ENCODE measurements around the gene PTGER2. TPM values are rescaled to one million over a fixed set of nuclear protein-coding genes. Genes with fewer than 3 reads are reported as not detected.

The PTGER2 gene
- total RNA-seq, 6 experiments from 2014 or later: 0.28 to 0.73 (median 0.37) TPM

DNA sequence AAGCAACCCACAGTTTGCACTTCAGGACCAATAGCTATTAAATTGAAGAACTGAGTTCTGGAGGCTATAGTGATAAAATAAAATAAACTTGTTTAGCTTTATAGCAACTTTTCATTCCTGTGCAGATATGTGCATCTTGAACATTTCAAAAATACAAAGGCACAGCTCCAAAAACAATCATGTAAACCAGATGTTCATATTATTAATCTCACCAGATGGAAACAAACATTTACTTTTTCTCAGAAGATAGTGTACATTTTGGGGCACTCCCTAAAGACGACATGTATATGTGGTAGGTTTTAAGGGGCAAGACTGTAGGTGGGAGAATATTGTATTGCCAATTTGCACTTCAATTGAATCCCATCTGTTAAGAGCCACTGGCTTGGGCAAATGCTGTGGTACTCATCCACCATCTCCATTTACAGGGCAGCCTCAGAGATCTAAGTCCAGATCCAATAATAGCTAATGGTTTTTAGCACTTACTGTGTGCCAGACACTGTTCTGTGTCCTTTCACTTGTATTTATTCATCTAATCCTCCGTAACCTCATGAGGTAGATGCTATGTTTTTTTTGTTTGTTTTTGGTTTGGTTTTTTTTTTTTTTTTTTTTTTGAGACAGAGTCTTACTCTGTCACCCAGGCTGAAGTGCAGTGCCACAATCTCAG lies 49.1 kb downstream of the PTGER2 start:
- Mint-ChIP-seq H3K36me3 (ENCODE audit: low read depth) (no peaks in the 10 kb centered on the region), H3K4me3 (no peak overlapping the region), H3K9me3 (no peaks in the 10 kb centered on the region), H3K4me1 (ENCODE audit: low read depth) (peaks cover 10% of the 10 kb centered on the region; the same call in 1 of the 2 replicates), H3K27me3 (ENCODE audit: insufficient read depth) (no peaks in the 10 kb centered on the region; the same call in 1 of the 2 replicates), H3K27ac (no peak overlapping the region)
- no peak for DNase-seq
- TF ChIP-seq, protein P1, sequence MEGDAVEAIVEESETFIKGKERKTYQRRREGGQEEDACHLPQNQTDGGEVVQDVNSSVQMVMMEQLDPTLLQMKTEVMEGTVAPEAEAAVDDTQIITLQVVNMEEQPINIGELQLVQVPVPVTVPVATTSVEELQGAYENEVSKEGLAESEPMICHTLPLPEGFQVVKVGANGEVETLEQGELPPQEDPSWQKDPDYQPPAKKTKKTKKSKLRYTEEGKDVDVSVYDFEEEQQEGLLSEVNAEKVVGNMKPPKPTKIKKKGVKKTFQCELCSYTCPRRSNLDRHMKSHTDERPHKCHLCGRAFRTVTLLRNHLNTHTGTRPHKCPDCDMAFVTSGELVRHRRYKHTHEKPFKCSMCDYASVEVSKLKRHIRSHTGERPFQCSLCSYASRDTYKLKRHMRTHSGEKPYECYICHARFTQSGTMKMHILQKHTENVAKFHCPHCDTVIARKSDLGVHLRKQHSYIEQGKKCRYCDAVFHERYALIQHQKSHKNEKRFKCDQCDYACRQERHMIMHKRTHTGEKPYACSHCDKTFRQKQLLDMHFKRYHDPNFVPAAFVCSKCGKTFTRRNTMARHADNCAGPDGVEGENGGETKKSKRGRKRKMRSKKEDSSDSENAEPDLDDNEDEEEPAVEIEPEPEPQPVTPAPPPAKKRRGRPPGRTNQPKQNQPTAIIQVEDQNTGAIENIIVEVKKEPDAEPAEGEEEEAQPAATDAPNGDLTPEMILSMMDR (IDR thresholded peaks at IDR 0.05): no peak

DNA sequence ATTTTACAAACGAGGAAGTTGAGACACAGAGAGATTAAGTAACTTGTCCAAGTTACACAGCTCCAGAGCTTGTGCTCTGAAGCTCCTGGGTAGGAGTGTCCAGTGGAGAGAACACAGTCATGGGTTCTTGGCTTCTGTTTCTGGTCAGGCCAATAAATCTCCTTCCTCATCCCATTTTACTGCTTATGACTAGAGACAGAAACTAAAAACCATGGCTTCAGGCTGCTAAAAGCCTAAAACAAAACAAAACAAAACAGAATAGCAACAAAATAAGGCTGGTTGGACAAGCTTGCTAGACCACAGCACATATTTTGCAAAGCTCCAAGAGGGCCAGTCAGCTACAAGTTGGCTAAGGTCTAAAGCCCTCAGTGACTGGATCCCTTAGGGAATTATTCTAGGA lies 49.8 kb downstream of the PTGER2 start:
- DNase-seq: no peak
- Mint-ChIP-seq H3K27me3 (ENCODE audit: insufficient read depth) (no peaks in the 10 kb centered on the region; the same call in 1 of the 2 replicates), H3K4me1 (ENCODE audit: low read depth) (peaks cover 10% of the 10 kb centered on the region; the same call in 1 of the 2 replicates), H3K36me3 (ENCODE audit: low read depth) (no peaks in the 10 kb centered on the region), H3K27ac (no peak overlapping the region), H3K4me3 (no peak overlapping the region), H3K9me3 (no peaks in the 10 kb centered on the region)
- TF ChIP-seq, protein P1 (IDR thresholded peaks at IDR 0.05): no peak

DNA sequence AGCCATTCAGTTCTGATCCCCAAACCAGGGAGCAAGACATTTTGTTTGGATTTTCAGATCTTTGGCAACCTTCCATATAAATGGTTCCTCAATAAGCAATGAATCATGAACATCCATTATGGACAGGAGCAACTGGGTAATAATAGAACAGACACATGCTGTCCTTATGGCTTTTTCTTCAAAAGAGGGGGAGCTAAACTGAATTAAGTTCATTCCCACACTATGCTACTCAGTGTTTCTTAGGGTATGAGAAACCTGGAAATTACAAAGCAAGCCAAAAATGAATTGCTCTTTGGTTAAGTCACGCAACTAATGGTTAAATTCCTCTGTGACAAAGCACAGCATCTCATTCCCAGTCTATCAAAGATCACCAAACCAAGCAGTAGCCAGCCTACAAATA lies 51.0 kb downstream of the PTGER2 start:
- peak; percentile 12 for DNase-seq
- H3K9me3 Mint-ChIP-seq: no peaks in the 10 kb centered on the region

DNA sequence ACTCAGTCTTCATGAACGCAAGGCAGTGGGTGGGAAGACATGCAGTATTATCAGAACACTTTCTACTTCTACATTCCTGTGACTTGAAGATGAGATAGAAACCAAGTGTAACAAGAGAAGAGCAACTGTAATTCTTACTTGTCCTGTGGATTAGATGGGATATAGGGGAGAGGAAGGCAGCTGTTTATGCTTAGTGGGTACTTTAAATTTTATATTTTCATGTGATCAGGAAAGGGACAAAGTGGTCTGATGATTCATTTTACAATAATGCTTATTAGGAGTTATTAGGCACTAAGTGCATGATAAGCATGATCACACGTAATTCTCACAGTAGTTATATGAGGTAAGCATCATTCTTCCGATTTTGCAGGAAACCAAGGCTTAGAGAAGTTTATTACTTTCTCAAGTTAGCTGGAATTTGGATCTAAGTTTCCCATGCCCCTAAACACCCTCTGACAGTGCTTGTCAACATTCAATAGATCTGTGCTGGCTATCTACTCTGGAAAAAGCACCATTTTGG lies 52.7 kb downstream of the PTGER2 start:
- Mint-ChIP-seq H3K27ac (no peak overlapping the region), H3K36me3 (ENCODE audit: low read depth) (no peaks in the 10 kb centered on the region), H3K4me3 (no peak overlapping the region), H3K4me1 (ENCODE audit: low read depth) (peaks cover 10% of the 10 kb centered on the region; the same call in 1 of the 2 replicates), H3K27me3 (ENCODE audit: insufficient read depth) (peaks cover 5% of the 10 kb centered on the region; the same call in 1 of the 2 replicates), H3K9me3 (no peaks in the 10 kb centered on the region)
- TF ChIP-seq, protein P1 (IDR thresholded peaks at IDR 0.05): no peak
- DNase-seq: no peak

More for the DNA sequence above, 51.0 kb downstream of the PTGER2 start:
- H3K4me3 Mint-ChIP-seq: no peak overlapping the region
- no peaks in the 10 kb centered on the region for H3K36me3 Mint-ChIP-seq (ENCODE audit: low read depth)
- H3K27ac Mint-ChIP-seq: no peak overlapping the region
- TF ChIP-seq, protein P1 (IDR thresholded peaks at IDR 0.05): no peak
- H3K27me3 Mint-ChIP-seq (ENCODE audit: insufficient read depth): no peaks in the 10 kb centered on the region; the same call in 1 of the 2 replicates
- H3K4me1 Mint-ChIP-seq (ENCODE audit: low read depth): peaks cover 10% of the 10 kb centered on the region; the same call in 1 of the 2 replicates

GRCh38 chr14:52369305-52369801 lies 55.2 kb downstream of the PTGER2 start:
- no peak overlapping the region for H3K4me3 Mint-ChIP-seq
- H3K4me1 Mint-ChIP-seq (ENCODE audit: low read depth): peaks cover 10% of the 10 kb centered on the region; the same call in 1 of the 2 replicates
- H3K36me3 Mint-ChIP-seq (ENCODE audit: low read depth): peaks cover 6% of the 10 kb centered on the region
- no peak overlapping the region for H3K27ac Mint-ChIP-seq
- peaks cover 10% of the 10 kb centered on the region for H3K9me3 Mint-ChIP-seq
- peaks cover 14% of the 10 kb centered on the region for H3K27me3 Mint-ChIP-seq (ENCODE audit: insufficient read depth)
- TF ChIP-seq, protein P1 (IDR thresholded peaks at IDR 0.05): no peak
- DNase-seq: peak; percentile 64

Data from HFFc6 (cell line).